ENCODE results near the gene POU2F2. TPM values are rescaled to one million over a fixed set of nuclear protein-coding genes. Genes with fewer than 3 reads are reported as not detected.

Gene POU2F2
- total and polyA plus RNA-seq, 9 of the 15 experiments (the other 6 are each of a cell fraction or from before 2014, with no cell fraction given): 0.03 to 0.68 (median 0.14) TPM

GRCh38 chr19:42059196-42059595 lies 73.0 kb downstream of the POU2F2 start:
- WGBS (ENCODE audit: insufficient coverage, low coverage, missing lambda C conversion rate): 3% methylated on average over 13 of the region's 13 CpGs
- no peak for DNase-seq (ENCODE audit: extremely low read depth in 1 of 4, low spot score in 3 of 4)
- H3K4me2 ChIP-seq (ENCODE audit: insufficient read depth, low read length): no peak overlapping the region
- in situ Hi-C loops (cut with MboI): no loop called here
- no peak for ATAC-seq
- intact Hi-C loops (cut with micrococcal nuclease): no loop called here
- FAIRE-seq: no peak
- H3K27me3 ChIP-seq (ENCODE audit: control insufficient read depth in 2 of 2, insufficient read depth in 2 of 2, low read length in 2 of 2): peaks cover 14 to 40% of the 10 kb centered on the region in 2 experiments
- no peak overlapping the region for H3K9ac ChIP-seq (ENCODE audit: insufficient read depth in 1 of 2, low read depth in 2 of 2, low read length in 2 of 2)
- no peaks in the 10 kb centered on the region for H3K9me3 ChIP-seq (replicated peaks; ENCODE audit: control insufficient read depth, insufficient read depth, low read depth, low read length)
- H3K4me1 ChIP-seq (replicated peaks in 1 of 2; ENCODE audit: control insufficient read depth in 2 of 2, insufficient read depth in 2 of 2, low read length in 2 of 2): peaks cover 3 to 6% of the 10 kb centered on the region in 2 experiments; a peak in 4 of 5 replicates
- H3K9me1 ChIP-seq (ENCODE audit: control insufficient read depth, insufficient read depth, low read length): no peaks in the 10 kb centered on the region
- no peak overlapping the region for H3K27ac ChIP-seq (ENCODE audit: extremely low read depth, low read depth, low read length)
- no peak overlapping the region for H3K4me3 ChIP-seq
- ChIA-PET POLR2A (no interaction called here), CTCF (ENCODE audit: low intra/inter-chr PET ratio) (no interaction called here)
- no TSS peak for BruUV-seq (replicated peaks)
- no peaks in the 10 kb centered on the region for H4K20me1 ChIP-seq (replicated peaks; ENCODE audit: control insufficient read depth, insufficient read depth, low read length)
- H2AFZ ChIP-seq (ENCODE audit: low read depth, low read length): no peak overlapping the region
- no peaks in the 10 kb centered on the region for H3K36me3 ChIP-seq (ENCODE audit: control insufficient read depth, insufficient read depth, low read length)
- no peaks in the 10 kb centered on the region for H3K79me2 ChIP-seq (ENCODE audit: control insufficient read depth, insufficient read depth, low read length)
- TF ChIP-seq CREB3L1 (IDR thresholded peaks at IDR 0.05; ENCODE audit: borderline replicate concordance, low read depth) (no peak), ZNF23 (CRISPR knock-in tag; IDR thresholded peaks at IDR 0.05) (no peak), ZBTB33 (CRISPR knock-in tag; IDR thresholded peaks at IDR 0.05) (no peak), E2F3 (CRISPR knock-in tag; IDR thresholded peaks at IDR 0.05) (no peak), ZC3H8 (IDR thresholded peaks at IDR 0.05) (no peak), NUFIP1 (IDR thresholded peaks at IDR 0.05; ENCODE audit: partially characterized antibody) (no peak), ZNF165 (CRISPR knock-in tag; IDR thresholded peaks at IDR 0.05; ENCODE audit: borderline replicate concordance) (no peak), ZNF277 (CRISPR knock-in tag; IDR thresholded peaks at IDR 0.05; ENCODE audit: borderline replicate concordance) (no peak), RAD51 (IDR thresholded peaks at IDR 0.05; ENCODE audit: borderline replicate concordance, low read depth) (no peak), MITF (IDR thresholded peaks at IDR 0.05) (no peak), CHCHD3 (CRISPR knock-in tag; IDR thresholded peaks at IDR 0.05) (no peak), ZBTB34 (CRISPR knock-in tag; IDR thresholded peaks at IDR 0.05) (no peak), GATA2 (CRISPR knock-in tag; IDR thresholded peaks at IDR 0.05) (no peak), ZNF384 (IDR thresholded peaks at IDR 0.05; ENCODE audit: low read depth, low read length) (no peak), ZC3H4 (CRISPR knock-in tag; IDR thresholded peaks at IDR 0.05; ENCODE audit: borderline replicate concordance) (no peak)

All from K562 (cell line).